Stomach (tissue), 9 donors: ENCODE data around the gene DUOXA1. TPM values are rescaled to one million over a fixed set of nuclear protein-coding genes. Genes with fewer than 3 reads are reported as not detected.
A peak's percentile ranks its signal among the peaks of the same experiment; 100 is the strongest.
"Not testable (repeated sequence)": the region's sequence is repeated elsewhere in the genome, so short reads cannot be mapped to it uniquely, and the experiment has no call there.

Experiments
- DNase-seq, 2 donors: peaks; one replicate each; pipeline versions ENCODE4 v3.0.0 to v3.0.0-alpha.2; 2013 to 2019
- H3K27ac ChIP-seq, 5 donors: fragments of 200-600 bp in 4 of 5; sonication (generic) in 4 of 5; one replicate each; pipeline ENCODE4 v1.5.1; 2013 to 2019; ENCODE audit warnings: mild to moderate bottlenecking in 1 of 5, moderate library complexity in 1 of 5
- H3K27me3 ChIP-seq, 3 donors: fragments of 200-600 bp; sonication (generic); one replicate each; pipeline ENCODE4 v1.5.1; 2017 to 2019; ENCODE audit warnings: mixed run types in 1 of 3
- H3K36me3 ChIP-seq, 4 donors: fragments of 200-600 bp; sonication (generic); 1 replicate in 3 of 4; 2 replicates in 1 of 4; pipeline ENCODE4 v1.5.1; 2016 to 2019
- H3K4me1 ChIP-seq, 4 donors: fragments of 200-600 bp; sonication (generic); one replicate each; pipeline ENCODE4 v1.5.1; 2016 to 2019
- H3K4me3 ChIP-seq, 4 donors: fragments of 200-600 bp; sonication (generic) in 3 of 4; one replicate each; pipeline ENCODE4 v1.5.1; 2016 to 2019; ENCODE audit warnings: mild to moderate bottlenecking in 1 of 4
- H3K9me3 ChIP-seq, 4 donors: fragments of 200-600 bp; sonication (generic); one replicate each; pipeline ENCODE4 v1.5.1; 2016 to 2019
- POLR2AphosphoS5 ChIP-seq, 3 donors: sonication (generic); formaldehyde crosslinking; IDR thresholded peaks; one replicate each; pipeline ENCODE4 v1.6.1; 2016; ENCODE audit warnings: antibody characterized with exemption in 3 of 3
- WGBS, 5 donors: extraction: QIAGEN DNeasy Blood & Tissue Kit in 3 of 5; methylation state at CpG; one replicate each; pipeline versions ENCODE4 v1.1.5 to v1.1.7; 2013 to 2018; 5-methylcytosine and 5-hydroxymethylcytosine counted together
- intact Hi-C: fragments of 100-400 bp; cut with DNase I; formaldehyde crosslinking; loops from one replicate; pipeline ENCODE4 v1.15.1; 2023; ENCODE audit warnings: low total_unique reads
- polyA plus RNA-seq, 3 donors: library from polyadenylated mRNA; stranded (reverse); fragments of 200-250 nt; gene quantifications; one replicate each; pipeline ENCODE4 v1.2.3, GENCODE V29; 2013
- total RNA-seq, 5 donors: library from RNA; depleted of rRNA; stranded (reverse); fragments of >200 nt; gene quantifications; one replicate each; pipeline versions ENCODE4 v1.1.0 to v1.2.3, GENCODE V29; 2014 to 2016
- donor health status: healthy with polysubstance abuse.
- donor health status: Bipolar disorder and iron deficiency.
- donor health status: healthy.

The DUOXA1 gene
- total and polyA plus RNA-seq, 8 donors: 2.4 to 96.7 (median 26.4) TPM; not detected in 1

DNA sequence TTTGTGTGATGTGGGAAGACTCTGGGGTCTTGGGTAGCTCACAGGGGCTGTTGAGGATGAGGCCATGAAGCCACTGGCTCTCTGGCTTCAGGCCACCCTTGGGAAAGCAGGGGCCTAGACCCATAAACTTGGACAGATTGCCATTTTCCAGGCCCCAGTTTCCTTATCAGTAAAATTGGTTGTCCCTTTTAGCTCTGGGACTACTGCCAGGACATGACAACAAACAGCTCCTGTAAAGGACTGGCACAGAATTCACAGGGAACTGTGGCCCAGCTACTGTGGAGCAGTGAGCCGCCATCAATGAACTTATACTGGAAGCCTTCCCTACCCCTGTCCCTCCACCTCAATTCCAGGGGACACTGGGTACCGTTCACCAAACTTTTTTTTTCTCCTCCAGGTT is 52.3 kb downstream of the DUOXA1 start:
- H3K4me1 ChIP-seq: peaks cover 4 to 12% (median 6%) of the 10 kb centered on the region in 4 donors
- H3K27me3 ChIP-seq, H3K4me3 ChIP-seq, intact Hi-C loops, H3K9me3 ChIP-seq, H3K36me3 ChIP-seq: not testable (repeated sequence)
- peak overlapping the region; percentile 49 to 88 (median 78) for H3K27ac ChIP-seq
- 37 to 56% (median 45%) methylated on average over 2 of the region's 2 CpGs; no CpG with 5 or more reads in 1 of the 5 donors for WGBS, 5 donors
- TF ChIP-seq POLR2AphosphoS5 (IDR thresholded peaks at IDR 0.05): peak in 1 of 3 donors; percentile 36
- peak in 1 of 2 donors; percentile 63 for DNase-seq

DNA sequence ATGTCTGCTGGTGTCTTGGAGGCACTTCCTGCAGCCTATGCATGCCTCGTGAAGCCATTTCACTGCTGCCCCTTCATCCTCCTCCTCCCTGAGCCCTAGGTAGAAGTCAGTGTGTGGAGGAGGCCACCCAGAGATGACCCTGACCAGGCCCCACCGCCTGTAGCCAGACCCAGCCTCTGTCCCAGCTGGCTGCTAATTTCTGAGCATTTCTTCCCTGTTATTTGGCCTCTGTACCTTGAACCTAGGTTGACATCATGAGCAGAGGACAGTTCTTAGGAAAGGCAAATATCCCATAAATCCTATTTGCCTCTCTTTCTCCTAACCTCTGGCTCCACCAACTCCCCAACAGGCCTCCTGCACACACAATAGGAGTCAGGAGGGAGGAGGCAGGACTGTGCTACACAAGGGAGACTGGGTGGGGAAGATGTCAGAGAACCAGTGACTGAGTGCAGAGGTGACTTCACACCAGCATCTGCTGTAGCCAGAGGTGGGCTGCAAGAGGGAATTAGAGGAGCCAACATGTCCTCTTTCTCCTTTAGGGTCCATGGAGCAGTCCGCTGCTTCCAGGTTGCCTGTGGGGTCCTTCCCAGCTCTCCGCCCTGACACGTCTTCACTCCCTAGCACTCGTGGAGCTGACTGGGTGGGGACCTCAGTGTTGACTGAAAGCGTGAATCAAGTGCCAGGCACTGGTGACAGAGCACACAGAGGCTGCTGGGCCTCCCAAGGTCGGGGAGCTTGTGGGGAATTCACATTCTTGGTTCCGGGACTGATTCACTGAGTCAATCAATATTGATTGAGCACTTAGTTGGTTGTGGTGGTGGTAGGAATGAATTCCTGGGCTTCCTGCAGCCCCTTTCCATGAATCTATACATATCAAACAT is 54.0 kb downstream of the DUOXA1 start:
- H3K27ac ChIP-seq: peak overlapping the region in 3 of 5 donors; percentile 56 to 70 (median 58)
- H3K4me3 ChIP-seq, intact Hi-C loops, H3K27me3 ChIP-seq, H3K4me1 ChIP-seq, DNase-seq, H3K9me3 ChIP-seq, H3K36me3 ChIP-seq: not testable (repeated sequence)
- WGBS, 5 donors: 74 to 100% (median 83%) methylated on average over 1 of the region's 9 CpGs; no CpG with 5 or more reads in 2 of the 5 donors

DNA sequence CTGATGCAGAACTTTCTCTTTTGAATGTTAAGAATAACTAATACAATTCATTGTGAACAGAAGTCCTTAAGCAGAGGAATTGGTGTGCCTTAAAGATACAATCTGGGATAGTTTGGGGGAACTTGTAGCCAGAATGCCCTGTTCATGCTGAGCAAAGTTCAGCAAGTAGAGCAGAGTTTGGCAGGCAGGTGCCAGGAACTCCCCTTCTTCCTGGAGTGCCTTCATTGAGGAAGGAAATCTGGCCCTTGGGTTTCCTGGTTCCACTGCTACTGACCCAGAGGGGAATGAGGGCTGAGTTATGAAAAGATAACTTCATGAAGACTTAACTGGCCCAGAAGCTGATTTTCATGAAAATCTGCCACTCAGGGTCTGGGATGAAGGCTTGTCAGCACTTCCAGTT is 56.1 kb downstream of the DUOXA1 start:
- H3K4me1 ChIP-seq, H3K27me3 ChIP-seq, H3K9me3 ChIP-seq, intact Hi-C loops, DNase-seq, H3K4me3 ChIP-seq: not testable (repeated sequence)
- peaks cover 0 to 10% (median 4%) of the 10 kb centered on the region in 4 donors for H3K36me3 ChIP-seq
- peak overlapping the region in 2 of 5 donors; percentile 60 for H3K27ac ChIP-seq

DNA sequence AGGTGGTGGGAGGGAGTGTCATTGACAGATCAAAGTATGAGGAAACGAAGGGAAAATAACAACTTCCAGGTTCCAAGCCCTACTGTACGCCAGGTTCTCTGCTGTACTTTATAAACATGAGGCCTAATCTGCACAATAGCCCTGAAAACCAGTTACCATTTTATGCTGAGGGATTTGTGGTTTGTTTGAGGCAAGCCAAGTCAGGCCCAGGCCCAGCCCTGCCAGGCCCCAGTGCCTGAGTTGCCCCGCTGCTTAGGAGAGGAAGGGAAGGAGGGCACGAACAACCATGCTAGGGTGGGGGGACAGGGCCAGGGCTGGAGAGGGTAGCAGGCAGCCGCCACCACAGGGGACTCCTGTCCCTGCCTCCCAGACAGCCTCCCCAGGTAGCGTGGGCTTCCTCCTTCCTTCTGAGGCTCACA is 59.7 kb downstream of the DUOXA1 start:
- H3K4me3 ChIP-seq, H3K4me1 ChIP-seq, H3K27me3 ChIP-seq, H3K9me3 ChIP-seq, intact Hi-C loops: not testable (repeated sequence)
- WGBS, 5 donors: 49 to 74% (median 70%) methylated on average over 2 to 6 of the region's 6 CpGs
- peak in 1 of 2 donors; percentile 36 for DNase-seq
- Histone ChIP-seq H3K27ac (peak overlapping the region in 4 of 5 donors; percentile 36 to 78 (median 70)), H3K36me3 (peaks cover 0 to 19% (median 10%) of the 10 kb centered on the region in 4 donors)

Other genes starting within 250 kb of the DUOXA1 start
- not detected for gene TERB2, start 173.2 kb downstream of the DUOXA1 start, total RNA-seq
- gene TERB2, start 173.2 kb downstream of the DUOXA1 start, polyA plus RNA-seq: not detected
- gene SORD, start 106.7 kb downstream of the DUOXA1 start, total RNA-seq: 10 to 100 TPM in 3 of 5 donors, 1 to 10 TPM in 2; 5.5 to 43.3 (median 17.0) TPM
- 10 to 100 TPM; 10.5 to 33.5 (median 13.7) TPM for gene SORD, start 106.7 kb downstream of the DUOXA1 start, polyA plus RNA-seq
- gene DUOX2, start 15.7 kb downstream of the DUOXA1 start, total RNA-seq: 100 to 1,000 TPM in 2 of 5 donors, 10 to 100 TPM in 2, 1 to 10 TPM in 1; 1.2 to 445 (median 94.9) TPM
- 10 to 100 TPM in 2 of 3 donors, 1 to 10 TPM in 1; 6.4 to 22.9 (median 21.1) TPM for gene DUOX2, start 15.7 kb downstream of the DUOXA1 start, polyA plus RNA-seq
- 100 to 1,000 TPM in 1 of 5 donors, 10 to 100 TPM in 2, 1 to 10 TPM in 1, not detected in 1; 1.3 to 119 (median 28.0) TPM for gene DUOXA2, start 15.6 kb downstream of the DUOXA1 start, total RNA-seq
- gene DUOXA2, start 15.6 kb downstream of the DUOXA1 start, polyA plus RNA-seq: 10 to 100 TPM in 2 of 3 donors, 1 to 10 TPM in 1; 8.9 to 43.3 (median 25.0) TPM
- 100 to 1,000 TPM in 2 of 5 donors, 10 to 100 TPM in 1, 1 to 10 TPM in 1, not detected in 1; 2.9 to 114 (median 87.8) TPM for gene DUOX1, start 115 bp upstream of the DUOXA1 start, total RNA-seq
- 10 to 100 TPM; 16.3 to 62.6 (median 32.3) TPM for gene DUOX1, start 115 bp upstream of the DUOXA1 start, polyA plus RNA-seq
- 10 to 100 TPM in 1 of 5 donors, 1 to 10 TPM in 3, under 1 TPM in 1; 0.43 to 15.9 (median 7.6) TPM for gene SHF, start 58.1 kb upstream of the DUOXA1 start, total RNA-seq
- gene SHF, start 58.1 kb upstream of the DUOXA1 start, polyA plus RNA-seq: 1 to 10 TPM; 4.4 to 7.5 (median 4.8) TPM
- gene SLC28A2, start 122.4 kb upstream of the DUOXA1 start, total RNA-seq: 10 to 100 TPM in 1 of 5 donors, 1 to 10 TPM in 3, not detected in 1; 1.8 to 48.8 (median 6.1) TPM
- 1 to 10 TPM in 1 of 3 donors, under 1 TPM in 2; 0.06 to 1.8 (median 0.25) TPM for gene SLC28A2, start 122.4 kb upstream of the DUOXA1 start, polyA plus RNA-seq
- 100 to 1,000 TPM in 1 of 5 donors, 10 to 100 TPM in 4; 30.4 to 110 (median 53.3) TPM for gene GATM, start 248.7 kb upstream of the DUOXA1 start, total RNA-seq
- gene GATM, start 248.7 kb upstream of the DUOXA1 start, polyA plus RNA-seq: 10 to 100 TPM; 22.6 to 68.7 (median 52.8) TPM